ENCODE results near the gene GYG1.

DNA sequence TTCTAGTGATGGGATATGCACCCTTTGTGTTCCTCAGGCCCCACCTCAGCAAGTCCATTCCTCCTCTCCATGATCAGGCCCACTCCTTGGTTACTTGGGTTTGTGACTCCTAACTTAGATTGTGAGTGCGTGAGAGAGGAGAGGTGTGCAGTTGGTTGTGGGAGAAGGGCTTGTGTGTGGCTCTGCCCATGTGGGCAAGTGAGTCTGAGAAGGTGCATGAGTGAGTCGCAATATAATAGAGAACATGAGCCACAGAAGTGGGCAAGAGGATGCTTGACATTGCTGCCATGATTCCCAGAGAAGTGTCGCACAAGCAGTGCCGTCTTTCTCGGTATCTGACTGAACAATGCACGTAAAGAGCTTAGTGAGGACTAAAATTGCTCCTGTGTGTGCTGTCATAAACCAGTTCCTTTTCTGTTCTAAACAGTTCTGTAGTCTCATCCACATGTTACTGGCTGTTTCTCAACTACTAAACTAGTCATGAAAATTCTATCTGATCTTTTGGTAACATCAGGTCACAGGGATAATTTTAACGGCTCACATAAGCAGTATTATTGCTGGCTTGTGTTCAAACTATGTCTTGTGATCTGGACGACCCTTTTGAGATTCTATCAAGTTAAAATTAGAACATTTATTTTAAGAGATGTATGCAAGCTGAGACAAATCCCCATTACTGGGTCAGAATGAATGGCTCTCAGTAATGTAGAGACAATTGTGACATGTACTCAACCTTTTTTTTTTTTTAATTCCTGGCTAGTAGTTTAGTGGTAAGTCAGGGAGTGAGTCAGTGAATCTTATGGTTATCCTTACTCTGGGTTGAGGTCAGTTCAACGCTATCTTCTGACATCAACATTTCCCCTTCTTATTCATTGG lies 25.6 kb downstream of the GYG1 start:
- TF ChIP-seq FOXM1 (IDR thresholded peaks at IDR 0.05; ENCODE audit: borderline replicate concordance) (no peak), SUZ12 (IDR thresholded peaks at IDR 0.05) (no peak), SP1 (IDR thresholded peaks at IDR 0.05) (no peak), FOXK2 (IDR thresholded peaks at IDR 0.05) (no peak), HDGF (IDR thresholded peaks at IDR 0.05; ENCODE audit: borderline replicate concordance) (no peak), PKNOX1 (IDR thresholded peaks at IDR 0.05) (no peak)
